ENCODE measurements around the gene TMEM233.

The TMEM233 gene

GRCh38 chr12:119593578-119594398 lies at the start of gene TMEM233:
Gene TMEM233 (plus strand): TSS chr12:119593774. CDS start chr12:119593849, 75 bp downstream.
- no peak for DNase-seq

GRCh38 chr12:119544765-119545625 lies 48.6 kb upstream of the TMEM233 start:
- DNase-seq, result peak; percentile 69

GRCh38 chr12:119546340-119546739 lies 47.2 kb upstream of the TMEM233 start:
- DNase-seq, result no peak

- DNase-seq, result no peak
These were observed 46.6 kb upstream of the TMEM233 start for GRCh38 chr12:119547001-119547400.

DNA sequence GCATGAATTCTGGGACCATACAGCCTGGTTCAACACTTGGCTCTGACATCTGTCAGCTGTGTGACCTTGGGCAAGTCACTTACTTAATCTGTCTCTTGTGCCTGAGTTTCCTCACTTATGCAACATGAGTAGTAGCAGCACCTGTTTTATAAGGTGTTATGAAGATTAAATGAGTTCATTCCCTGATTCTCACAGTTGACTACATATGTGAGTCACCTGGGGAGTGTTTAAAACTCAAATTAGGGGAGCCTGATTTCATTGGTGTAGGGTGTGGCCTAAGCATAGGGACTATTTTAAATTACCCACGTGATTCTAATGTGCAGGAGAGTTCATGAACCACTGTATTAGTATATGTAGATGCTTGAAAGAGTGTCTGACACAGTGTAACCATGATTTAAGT lies 36.7 kb upstream of the TMEM233 start:
- DNase-seq, result no peak

DNA sequence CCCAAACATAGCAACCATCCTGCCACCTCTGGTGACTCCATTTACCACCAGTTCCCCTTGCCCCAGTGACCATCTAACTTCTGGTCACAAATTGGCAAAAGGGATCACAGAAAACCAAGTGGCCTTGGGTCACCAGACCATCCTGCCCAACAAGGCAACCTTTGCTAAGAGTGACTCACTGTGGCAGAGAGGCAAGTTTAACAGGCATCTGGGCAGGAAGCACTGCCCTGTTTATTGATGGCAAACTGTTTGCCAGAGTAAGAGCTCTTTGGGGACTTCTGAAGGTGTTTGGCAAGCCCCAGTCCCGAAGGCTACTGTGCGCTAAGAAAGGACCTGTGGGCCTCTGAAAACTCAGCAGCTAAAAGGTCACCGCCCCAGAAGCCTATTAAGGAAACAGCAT lies 28.2 kb upstream of the TMEM233 start:
- DNase-seq, result no peak

DNA sequence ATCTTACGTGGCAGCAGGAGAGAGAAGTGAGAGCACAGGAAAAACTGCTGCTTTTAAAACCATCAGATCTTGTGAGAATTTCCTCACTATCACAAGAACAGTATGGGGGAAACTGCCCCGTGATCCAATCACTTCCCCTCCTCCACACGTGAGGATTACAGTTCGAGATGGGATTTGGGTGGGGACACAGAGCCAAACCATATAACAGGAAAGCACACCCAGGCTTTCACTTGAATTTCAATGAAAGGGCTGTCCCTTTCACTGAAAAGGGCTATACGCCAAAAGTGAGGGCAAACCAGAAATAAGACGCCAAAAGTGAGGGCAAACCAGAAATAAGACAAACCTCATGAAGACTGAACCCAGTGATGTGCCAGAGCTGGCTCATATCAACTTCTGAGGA lies 22.8 kb upstream of the TMEM233 start:
- DNase-seq, result no peak

DNA sequence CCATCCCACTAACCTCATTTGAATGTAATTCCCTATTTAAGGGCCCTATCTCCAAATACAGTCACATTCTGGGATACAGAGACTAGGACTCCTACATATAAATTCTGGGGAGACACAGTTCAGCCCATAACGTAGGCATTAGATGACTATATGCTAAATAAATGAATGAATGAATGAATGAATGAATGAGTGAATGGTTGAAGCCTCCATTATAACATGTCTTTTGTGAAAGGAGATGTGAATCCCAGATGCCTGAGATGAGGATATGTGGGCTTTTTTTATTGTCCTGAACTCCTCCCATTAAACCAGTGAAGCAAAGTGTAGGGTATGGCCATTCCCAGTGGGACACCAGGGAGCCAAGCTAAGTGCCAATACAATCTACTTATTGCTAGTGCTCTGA lies 20.5 kb upstream of the TMEM233 start:
- DNase-seq, result no peak

GRCh38 chr12:119574255-119574654 lies 19.3 kb upstream of the TMEM233 start:
- DNase-seq, result no peak

DNA sequence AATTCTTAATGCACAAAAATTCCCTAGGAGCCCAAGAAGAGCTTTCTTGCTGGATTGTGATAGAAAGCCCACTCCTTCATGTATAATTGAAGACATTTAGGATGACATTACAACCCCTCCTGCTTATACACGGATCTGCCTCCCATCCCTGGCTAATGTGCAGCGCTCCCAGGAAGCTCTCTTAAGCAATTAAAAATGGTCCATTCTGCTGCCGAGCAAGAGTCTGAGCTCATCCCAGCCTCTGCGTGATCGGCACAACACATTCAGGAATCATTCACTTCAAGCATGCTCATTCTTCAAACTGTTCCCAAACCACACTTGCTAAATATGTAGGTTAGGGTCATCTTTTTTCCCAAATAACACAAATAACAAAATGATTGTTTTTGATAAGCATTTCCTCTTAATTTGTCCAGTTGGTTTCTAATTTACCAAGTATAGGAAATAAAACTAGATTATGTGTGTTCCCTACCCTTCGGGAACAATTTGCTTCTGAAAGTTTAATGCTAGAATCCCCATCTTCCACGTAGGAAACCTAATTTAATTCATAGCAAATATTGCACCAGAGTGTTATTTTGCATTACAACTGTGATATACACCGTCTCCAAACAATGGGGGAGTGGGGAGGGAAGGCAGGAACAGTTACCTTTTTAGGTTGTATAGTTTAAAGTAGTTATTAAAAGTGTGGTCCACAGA lies 17.3 kb upstream of the TMEM233 start:
- DNase-seq, result no peak

- DNase-seq, result no peak
These were observed 16.7 kb upstream of the TMEM233 start for GRCh38 chr12:119576915-119577314.

DNA sequence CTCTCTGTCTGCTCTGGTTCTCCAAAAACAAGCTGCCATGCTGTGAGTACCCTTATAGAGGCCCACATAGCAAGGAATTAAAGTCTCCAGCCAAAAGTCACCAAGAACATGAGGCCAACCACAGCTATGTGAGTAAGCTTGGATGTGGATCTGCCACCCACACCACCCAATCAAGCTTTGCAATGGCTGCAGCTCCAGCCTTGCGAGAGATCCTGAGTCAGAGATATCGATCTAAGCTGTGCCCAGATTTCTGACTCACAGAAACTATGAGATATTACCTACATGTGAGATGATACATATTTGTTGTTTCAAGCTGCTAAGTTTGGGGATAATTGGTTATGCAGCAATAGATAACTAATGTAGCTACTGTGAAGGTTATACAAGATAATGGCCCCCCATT lies 15.5 kb upstream of the TMEM233 start:
- no peak for DNase-seq

DNA sequence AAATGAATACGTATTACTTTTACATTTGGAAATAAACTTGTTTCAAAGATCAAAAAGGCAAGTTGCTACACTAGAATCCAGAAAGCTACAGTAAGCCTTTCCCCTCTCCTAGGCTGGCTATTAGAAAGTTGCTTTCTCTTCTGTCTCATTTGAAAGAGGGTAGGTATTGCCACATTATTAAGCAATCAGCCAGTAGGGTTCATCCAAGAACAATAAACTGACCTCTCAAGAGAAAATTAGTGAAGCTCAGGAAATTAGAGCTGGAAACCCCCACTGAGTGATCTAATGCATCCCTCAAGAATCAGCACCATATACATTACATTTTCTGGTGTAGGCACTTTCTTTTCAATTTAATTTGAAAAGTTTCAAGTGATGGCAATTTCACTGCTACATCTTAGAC lies 4.5 kb upstream of the TMEM233 start:
- no peak for DNase-seq

DNA sequence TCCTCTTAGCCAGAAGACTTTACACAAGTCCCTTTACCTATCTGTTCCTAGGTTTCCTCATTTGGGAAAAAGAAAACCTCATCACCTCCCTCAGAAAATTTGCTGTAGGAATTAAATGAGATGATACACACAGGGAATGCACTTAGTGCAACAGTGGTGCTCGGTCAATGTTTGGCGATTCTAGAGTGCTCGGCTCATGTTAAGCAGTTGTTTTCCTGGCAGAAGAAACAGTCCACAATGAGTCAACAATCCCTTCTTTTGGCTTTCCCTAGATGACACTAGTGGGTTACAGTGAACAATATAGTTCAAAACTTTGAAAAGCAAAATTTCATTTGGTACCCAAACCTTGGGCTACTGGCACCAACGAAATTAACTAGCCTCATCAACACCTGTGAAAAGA lies 3.9 kb upstream of the TMEM233 start:
- DNase-seq, result no peak

DNA sequence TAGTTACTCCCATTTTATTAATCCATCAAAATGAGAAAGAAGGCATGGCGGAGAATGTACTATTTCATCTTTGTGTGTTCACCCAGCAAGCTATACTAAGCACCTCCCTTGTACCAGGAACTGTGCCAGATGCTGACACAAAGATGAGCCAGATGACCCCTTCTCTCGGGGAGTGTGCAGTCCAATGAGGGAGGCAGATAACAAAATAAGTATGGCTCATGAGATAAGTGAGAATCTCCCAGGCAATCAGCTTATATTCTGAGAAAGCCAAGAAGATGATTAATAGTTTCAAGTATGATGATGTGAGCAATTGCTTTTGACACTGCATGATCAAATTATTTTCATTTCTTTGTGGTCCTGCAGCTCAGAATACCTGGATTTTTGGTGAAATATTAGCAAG lies 1.3 kb upstream of the TMEM233 start:
- DNase-seq, result no peak

GRCh38 chr12:119594399-119594730 lies 791 bp downstream of the TMEM233 start:
- no peak for DNase-seq

DNA sequence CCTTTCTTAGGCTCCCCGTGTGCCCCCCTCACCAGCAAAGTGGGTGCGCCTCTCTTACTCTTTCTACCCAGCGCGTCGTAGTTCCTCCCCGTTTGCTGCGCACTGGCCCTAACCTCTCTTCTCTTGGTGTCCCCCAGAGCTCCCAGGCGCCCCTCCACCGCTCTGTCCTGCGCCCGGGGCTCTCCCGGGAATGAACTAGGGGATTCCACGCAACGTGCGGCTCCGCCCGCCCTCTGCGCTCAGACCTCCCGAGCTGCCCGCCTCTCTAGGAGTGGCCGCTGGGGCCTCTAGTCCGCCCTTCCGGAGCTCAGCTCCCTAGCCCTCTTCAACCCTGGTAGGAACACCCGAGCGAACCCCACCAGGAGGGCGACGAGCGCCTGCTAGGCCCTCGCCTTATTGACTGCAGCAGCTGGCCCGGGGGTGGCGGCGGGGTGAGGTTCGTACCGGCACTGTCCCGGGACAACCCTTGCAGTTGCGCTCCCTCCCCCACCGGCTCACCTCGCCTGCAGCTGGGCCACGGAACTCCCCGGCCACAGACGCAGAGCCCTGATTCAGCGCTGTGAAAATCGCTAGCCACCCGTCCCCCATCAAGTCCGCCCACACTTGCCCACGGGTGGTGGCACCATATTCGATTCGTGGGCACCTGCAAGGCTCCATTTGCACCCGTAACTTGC lies 1.3 kb downstream of the TMEM233 start:
- no peak for DNase-seq

DNA sequence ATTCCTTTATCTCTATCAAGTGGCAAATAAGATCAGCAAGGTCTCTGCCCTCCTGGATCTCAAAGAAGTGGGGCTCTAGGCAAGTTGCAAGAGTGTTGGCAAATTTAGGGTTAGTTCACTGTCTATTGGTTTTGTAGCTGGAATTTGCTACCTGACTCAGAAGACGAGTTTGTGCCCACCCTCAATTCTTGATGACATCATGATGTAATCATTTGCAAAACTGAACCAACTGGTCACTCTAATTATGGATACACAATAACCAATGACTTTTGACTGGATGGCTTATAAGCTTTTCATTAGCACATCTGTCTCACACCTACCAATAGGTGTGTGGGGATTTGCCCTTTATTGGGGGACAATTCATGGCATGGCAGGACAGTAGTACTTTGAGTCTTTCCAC lies 4.6 kb downstream of the TMEM233 start:
- no peak for DNase-seq

GRCh38 chr12:119601877-119602733 lies 8.5 kb downstream of the TMEM233 start:
- DNase-seq, result no peak

DNA sequence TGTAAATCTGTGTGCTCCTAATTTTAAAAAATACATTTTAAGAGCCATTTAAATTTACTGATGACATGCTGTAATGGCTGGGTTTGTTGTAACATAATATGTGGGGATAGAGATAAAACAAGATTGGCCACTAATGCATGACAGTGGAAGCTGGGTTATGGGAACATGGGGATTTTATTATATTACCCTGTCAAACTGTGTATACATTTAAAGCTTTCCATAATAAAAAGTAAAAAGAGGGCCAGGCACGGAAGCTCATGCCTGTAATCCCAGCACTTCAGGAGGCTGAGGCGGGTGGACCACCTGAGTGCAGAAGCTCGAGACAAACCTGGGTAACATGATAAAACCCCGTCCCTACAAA lies 9.1 kb downstream of the TMEM233 start:
- DNase-seq, result no peak

DNA sequence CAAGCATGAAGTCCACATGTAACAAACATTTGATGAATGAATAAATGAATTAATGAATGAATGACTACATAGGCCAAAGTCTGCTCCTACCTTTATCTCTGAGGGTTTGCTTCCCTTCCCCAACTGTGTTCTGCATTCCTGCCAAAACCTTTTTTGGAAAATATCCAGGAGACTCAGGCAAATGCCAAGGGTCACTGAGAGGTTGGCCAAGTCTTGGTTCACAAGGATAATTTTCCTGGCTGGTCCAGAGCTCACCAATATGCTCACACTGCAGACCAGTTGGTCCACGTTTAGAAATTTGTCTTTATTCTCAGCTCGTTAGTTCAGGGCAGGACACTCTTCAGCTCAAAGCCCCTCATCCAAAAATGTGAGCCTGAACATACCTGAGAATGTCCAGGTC lies 10.2 kb downstream of the TMEM233 start:
- DNase-seq, result no peak

DNA sequence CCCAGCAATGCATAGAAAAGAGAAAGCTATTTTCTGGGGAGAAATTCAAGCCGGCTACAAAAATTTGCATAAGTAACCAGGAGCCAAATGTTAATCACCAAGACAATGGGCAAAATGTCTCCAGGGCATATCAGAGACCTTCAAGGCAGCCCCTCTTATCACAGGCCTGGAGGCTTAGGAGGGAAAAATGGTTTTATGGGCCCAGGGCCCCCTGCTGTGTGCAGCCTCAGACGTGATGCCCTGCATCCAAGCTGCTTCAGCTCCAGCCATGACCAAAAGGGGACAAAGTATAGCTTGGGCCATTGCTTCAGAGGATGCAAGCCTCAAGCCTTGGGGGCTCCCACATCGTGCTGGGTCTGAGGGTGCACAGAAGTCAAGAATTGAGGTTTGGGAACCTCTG lies 15.8 kb downstream of the TMEM233 start:
- DNase-seq, result no peak

All from NCI-H774 (cell line).